IMR-90 (cell line): Measurements from ENCODE around the gene CDHR1.

Source experiments
- CEBPB ChIP-seq: IDR thresholded peaks from 2 replicates; pipeline ENCODE4 v1.6.1; 2012; ENCODE audit warnings: low read depth, low read length, improper control_type of control experiment
- CHD1 ChIP-seq: IDR thresholded peaks from 2 replicates; pipeline ENCODE4 v1.6.1; 2012; ENCODE audit warnings: low read depth, low read length, improper control_type of control experiment
- MAZ ChIP-seq: IDR thresholded peaks from 2 replicates; pipeline ENCODE4 v1.6.1; 2012; ENCODE audit warnings: low read depth, mild to moderate bottlenecking, low read length, improper control_type of control experiment, moderate library complexity, borderline replicate concordance
- POLR2A ChIP-seq: IDR thresholded peaks from 2 replicates; pipeline ENCODE4 v1.6.1; 2012; ENCODE audit warnings: mild to moderate bottlenecking, low read depth, low read length
- RCOR1 ChIP-seq: IDR thresholded peaks from 2 replicates; pipeline ENCODE4 v1.6.1; 2012; ENCODE audit warnings: mild to moderate bottlenecking, low read length, improper control_type of control experiment; ENCODE audit not compliant: insufficient replicate concordance
- RFX5 ChIP-seq: IDR thresholded peaks from 2 replicates; pipeline ENCODE4 v1.8.0; 2012; ENCODE audit warnings: low read depth, mild to moderate bottlenecking, low read length, moderate library complexity
- USF2 ChIP-seq: fragments of 150-350 bp; IDR thresholded peaks from 2 replicates; pipeline ENCODE4 v1.6.1; 2017; ENCODE audit warnings: mild to moderate bottlenecking, antibody characterized with exemption, low read length, low read depth
- TF ChIP-seq, protein P1 (sequence below): conservative IDR thresholded peaks from 2 replicates; pipeline ENCODE4 v1.5.1; 2012; ENCODE audit warnings: mild to moderate bottlenecking, low read depth, low read length, improper control_type of control experiment

- TF ChIP-seq, protein P1, sequence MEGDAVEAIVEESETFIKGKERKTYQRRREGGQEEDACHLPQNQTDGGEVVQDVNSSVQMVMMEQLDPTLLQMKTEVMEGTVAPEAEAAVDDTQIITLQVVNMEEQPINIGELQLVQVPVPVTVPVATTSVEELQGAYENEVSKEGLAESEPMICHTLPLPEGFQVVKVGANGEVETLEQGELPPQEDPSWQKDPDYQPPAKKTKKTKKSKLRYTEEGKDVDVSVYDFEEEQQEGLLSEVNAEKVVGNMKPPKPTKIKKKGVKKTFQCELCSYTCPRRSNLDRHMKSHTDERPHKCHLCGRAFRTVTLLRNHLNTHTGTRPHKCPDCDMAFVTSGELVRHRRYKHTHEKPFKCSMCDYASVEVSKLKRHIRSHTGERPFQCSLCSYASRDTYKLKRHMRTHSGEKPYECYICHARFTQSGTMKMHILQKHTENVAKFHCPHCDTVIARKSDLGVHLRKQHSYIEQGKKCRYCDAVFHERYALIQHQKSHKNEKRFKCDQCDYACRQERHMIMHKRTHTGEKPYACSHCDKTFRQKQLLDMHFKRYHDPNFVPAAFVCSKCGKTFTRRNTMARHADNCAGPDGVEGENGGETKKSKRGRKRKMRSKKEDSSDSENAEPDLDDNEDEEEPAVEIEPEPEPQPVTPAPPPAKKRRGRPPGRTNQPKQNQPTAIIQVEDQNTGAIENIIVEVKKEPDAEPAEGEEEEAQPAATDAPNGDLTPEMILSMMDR: no peak
- no peak for TF ChIP-seq RCOR1
- no peak for TF ChIP-seq RFX5
- TF ChIP-seq POLR2A: no peak
- TF ChIP-seq CEBPB: no peak
- TF ChIP-seq MAZ: no peak
- no peak for TF ChIP-seq USF2
- TF ChIP-seq CHD1: no peak
Observed at GRCh38 chr10:84221916-84222315, 27.6 kb downstream of the CDHR1 start.
